GM20431 (cell line): ENCODE data around the gene FRAT1.
"Not testable (repeated sequence)": the region's sequence is repeated elsewhere in the genome, so short reads cannot be mapped to it uniquely, and the experiment has no call there.

Source experiments
- in situ Hi-C: fragments of 300-500 bp; cut with MseI, MboI; formaldehyde crosslinking; loops from one replicate; pipeline ENCODE4 v1.15.0; 2020; ENCODE audit warnings: low sequenced_read_pairs; ENCODE audit not compliant: unreplicated experiment

The FRAT1 gene, protein sequence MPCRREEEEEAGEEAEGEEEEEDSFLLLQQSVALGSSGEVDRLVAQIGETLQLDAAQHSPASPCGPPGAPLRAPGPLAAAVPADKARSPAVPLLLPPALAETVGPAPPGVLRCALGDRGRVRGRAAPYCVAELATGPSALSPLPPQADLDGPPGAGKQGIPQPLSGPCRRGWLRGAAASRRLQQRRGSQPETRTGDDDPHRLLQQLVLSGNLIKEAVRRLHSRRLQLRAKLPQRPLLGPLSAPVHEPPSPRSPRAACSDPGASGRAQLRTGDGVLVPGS

GRCh38 chr10:97318772-97319651 is at the start of gene FRAT1:
Gene FRAT1 (plus strand): TSS chr10:97319271. CDS start chr10:97319454, 183 bp downstream.
- in situ Hi-C loops = no loop called here

DNA sequence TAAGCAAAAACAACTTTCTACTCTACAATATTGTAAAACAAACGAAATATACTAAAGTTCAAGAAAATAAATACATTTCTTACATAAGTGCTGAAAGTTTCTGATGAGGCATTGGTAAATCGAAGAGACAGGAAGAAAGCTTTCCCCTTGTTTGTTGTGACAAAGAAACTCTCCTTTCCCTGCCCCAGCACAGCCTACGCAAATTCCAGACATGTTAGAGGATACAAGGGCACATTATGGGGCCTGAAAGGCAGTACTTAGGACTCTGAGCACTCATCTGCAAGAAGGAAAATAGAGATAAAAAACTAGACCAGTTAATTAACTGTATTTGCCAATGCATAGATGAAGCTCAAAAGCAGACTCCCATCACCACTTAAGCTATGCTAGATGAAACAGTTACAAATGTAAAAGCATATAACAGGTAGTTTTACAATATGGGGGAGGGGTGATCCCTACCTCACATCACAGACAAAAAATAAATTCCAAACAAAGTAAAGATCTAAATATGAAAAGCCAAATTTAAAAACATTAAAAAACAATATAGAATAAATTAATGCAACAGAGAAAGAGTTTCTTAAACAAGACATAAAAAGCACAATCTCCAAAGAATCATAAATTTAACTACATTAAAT is 48.4 kb upstream of the FRAT1 start:
- in situ Hi-C loops = no loop called here

- in situ Hi-C loops = no loop called here
Measured at GRCh38 chr10:97273700-97274099, 45.4 kb upstream of the FRAT1 start.

- in situ Hi-C loops = no loop called here
Measured at GRCh38 chr10:97274828-97275227, 44.2 kb upstream of the FRAT1 start.

DNA sequence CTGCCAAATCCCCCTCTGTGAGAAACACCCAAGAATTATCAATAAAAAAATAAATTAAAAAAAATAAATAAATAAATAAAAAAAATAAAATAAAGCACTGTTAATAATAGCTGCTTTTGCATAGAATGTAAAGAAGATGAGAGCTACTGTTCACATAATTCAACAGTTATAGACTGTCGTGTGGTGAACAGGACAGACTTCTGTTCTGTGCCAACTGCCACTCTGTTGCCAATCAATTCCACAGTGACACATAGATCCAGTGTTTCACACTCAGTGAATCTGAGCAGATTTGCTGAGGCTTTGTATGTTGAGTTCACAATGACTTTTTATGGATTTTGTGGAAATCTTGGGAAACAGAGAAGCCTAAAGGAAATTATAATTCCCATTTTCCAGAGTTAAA is 41.5 kb upstream of the FRAT1 start:
- in situ Hi-C loops = no loop called here

DNA sequence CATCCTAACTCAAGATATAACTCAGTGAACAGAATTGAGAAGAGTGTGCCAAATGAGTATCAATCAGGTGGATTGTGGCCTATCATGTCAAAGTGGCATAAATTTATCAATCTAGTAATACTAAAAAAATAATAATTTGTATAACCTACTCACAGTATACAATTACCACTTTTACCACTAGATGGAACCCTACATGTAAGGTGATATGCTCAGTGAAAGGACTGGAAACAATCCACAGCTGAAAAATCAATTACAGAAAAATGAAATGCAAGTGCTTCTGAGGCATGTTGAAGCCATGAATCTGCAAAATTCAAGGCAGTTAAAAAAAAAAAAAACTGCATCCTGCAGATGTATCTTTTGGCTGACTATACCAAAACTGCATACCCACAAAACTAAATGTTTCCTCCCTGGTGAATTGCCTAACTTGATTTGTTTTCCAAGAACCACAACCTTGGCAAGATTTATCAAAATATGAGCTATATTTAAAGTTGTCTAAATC is 40.5 kb upstream of the FRAT1 start:
- in situ Hi-C loops = no loop called here

DNA sequence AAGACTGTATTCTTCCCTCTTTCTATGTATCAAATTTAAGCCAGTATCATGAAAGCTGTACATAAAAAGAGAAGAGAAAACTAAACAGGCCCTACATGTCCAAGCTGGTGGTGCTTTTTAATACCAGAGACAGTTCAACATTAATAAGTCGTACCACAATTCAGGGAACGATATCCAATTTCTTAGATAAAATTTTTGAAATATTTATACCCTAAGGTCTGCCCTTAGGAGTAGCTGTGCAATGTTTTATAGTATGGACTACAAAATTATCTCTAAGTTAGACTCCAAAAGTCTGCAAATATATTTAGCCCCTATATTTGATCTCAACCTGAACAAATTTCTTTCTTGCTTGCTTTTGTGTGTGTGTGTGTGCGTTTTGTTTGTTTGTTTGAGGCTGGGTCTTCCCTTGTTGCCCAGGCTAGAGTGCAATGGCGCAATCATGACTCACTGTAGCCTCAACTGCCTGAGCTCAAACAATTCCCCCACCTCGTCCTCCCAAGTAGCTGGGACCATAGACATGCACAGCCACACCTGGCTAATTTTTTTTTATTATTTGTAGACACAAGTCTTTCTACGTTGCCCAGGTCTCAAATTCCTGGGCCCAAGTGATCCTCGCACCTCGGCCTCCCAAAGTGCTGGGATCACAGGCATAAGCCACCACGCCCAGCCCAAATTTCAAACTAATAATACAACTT is 39.8 kb upstream of the FRAT1 start:
- in situ Hi-C loops = no loop called here

- in situ Hi-C loops = no loop called here
Measured at GRCh38 chr10:97280783-97281182, 38.3 kb upstream of the FRAT1 start.

GRCh38 chr10:97290076-97290475 is 29.0 kb upstream of the FRAT1 start:
- in situ Hi-C loops = not testable (repeated sequence)

DNA sequence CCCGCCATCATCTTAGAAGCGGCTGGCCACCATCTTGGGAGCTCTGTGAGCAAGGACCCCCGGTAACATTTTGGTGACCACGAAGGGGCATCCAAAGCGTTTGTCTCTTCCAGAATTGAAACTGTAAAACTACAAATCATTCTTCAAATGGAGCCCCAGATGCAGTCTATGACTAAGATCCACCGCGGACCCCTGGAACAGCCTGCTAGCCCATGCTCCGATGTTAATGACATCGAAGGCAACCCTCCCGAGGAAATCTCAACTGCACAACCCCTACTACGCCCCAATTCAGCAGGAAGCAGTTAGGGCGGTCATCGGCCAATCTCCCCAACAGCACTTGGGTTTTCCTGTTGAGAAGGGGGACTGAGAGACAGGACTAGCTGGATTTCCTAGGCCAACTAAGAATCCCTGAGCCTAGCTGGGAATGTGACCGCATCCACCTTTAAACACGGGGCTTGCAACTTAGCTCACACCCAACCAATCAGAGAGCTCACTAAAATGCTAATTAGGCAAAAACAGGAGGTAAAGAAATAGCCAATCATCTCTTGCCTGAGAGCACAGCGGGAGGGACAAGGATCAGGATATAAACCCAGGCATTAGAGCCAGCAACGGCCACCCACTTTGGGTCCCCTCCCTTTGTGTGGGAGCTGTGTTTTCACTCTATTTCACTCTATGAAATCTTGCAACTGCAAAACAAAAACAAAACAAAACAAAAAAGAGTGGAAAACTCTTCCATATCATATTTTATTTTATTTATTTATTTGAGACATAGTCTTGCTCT is 28.3 kb upstream of the FRAT1 start:
- in situ Hi-C loops = not testable (repeated sequence)

DNA sequence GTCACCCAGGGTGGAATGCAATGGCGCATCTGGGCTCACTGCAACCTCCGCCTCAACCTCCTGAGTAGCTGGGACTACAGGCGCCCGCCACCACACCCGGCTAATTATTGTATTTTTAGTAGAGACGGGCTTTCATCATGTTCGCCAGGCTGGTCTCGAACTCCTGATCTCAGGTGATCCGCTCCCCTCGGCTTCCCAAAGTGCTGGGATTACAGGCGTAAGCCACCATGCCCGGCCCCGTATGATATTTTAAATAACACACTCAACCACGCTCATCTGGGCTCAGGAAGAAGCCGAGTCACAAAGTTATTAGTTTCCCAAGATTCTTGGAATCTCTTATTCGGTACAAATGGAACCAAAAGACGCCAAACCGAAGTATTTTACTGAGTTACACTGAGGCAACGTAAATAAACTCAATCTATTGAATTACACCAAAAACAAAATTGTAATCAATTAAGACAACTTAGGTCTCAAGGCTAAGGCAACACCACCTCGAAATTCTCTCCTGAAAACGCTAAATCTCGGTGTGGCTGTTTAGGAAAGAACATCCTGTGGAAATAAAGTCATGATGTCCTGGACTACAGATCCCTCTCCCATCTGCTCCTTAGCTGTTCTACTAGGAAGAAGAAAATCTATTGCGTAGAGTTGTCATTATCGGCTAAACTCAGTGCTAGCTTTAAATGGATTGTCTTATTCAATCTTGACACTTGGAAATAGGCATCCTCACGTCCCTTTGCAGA is 27.5 kb upstream of the FRAT1 start:
- in situ Hi-C loops = no loop called here

DNA sequence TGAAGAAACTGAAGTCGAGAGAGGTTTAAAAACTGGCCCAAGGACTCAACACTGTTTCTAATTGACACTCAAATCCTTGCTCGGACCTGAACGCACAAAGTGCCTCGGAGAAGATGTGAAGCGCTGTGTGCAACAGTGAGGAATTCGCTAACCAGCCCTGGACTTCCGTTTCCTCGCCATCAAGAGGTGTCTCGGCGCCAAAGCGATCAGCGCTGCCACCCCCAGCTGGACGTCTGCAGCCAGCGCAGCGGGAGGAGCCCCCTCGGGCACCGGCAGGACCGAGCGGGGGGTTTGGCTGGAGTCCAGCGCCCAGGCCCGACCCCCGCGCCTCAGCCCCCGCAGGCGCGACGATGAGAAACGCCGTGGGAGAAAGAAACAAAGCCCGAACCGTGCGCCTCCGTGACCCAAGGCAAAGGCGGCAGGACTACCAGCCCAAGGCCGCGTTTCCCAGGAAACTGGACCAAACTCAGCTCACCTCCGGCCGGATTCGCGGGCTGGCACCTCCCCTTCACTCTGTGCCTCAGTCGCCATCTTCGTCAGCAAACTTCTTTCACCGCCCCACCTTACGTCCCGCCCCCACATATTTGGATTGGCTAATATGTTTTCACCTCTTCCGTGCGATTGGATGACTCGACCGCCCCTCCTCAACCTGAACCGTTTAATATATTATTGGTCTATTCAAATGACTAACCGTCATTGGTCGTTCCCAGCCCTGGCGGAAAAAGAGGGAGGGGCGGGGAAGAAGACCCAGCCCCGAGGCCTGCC is 26.8 kb upstream of the FRAT1 start, which contains the start of gene ARHGAP19:
Gene ARHGAP19 (minus strand): TSS at position 541 of the 765 bp plus-strand sequence. CDS start 10 bp downstream, at position 531.
- in situ Hi-C loops = no loop called here

DNA sequence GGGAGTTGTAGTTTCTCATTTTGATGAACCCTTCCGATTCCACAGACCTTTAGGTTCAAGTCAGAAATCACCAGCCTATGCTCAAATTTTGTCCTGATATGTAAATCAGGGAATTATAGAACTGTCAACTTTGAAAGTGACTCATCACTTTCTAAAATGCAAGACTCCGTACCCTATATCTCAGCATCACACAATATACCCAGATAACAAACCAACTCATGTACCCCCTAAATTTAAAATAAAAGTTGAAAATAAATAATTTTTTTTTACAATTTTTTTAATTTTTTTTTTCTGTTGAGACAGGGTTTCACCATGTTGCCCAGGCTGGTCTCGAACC is 26.2 kb upstream of the FRAT1 start:
- in situ Hi-C loops = no loop called here

- in situ Hi-C loops = no loop called here
Measured at GRCh38 chr10:97297556-97298222, 21.4 kb upstream of the FRAT1 start.

DNA sequence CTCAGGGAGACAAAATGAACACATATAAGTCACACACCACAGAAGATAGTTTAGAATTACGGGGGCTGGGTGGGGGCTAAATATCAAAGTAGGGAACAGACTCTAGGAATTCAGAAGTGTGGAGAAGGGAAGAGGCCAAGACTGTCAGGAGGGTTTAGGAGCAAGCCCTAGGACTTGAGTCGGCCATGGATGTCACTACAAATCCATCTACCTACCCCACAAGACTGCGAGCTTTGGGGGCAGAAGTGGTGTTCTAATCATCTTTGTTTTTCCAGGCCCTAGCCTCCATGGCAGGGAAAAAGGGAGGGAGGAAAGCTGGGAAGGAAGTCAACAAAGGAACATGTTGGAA is 20.9 kb upstream of the FRAT1 start:
- in situ Hi-C loops = no loop called here

- in situ Hi-C loops = no loop called here
Measured at GRCh38 chr10:97300980-97301379, 18.1 kb upstream of the FRAT1 start.

DNA sequence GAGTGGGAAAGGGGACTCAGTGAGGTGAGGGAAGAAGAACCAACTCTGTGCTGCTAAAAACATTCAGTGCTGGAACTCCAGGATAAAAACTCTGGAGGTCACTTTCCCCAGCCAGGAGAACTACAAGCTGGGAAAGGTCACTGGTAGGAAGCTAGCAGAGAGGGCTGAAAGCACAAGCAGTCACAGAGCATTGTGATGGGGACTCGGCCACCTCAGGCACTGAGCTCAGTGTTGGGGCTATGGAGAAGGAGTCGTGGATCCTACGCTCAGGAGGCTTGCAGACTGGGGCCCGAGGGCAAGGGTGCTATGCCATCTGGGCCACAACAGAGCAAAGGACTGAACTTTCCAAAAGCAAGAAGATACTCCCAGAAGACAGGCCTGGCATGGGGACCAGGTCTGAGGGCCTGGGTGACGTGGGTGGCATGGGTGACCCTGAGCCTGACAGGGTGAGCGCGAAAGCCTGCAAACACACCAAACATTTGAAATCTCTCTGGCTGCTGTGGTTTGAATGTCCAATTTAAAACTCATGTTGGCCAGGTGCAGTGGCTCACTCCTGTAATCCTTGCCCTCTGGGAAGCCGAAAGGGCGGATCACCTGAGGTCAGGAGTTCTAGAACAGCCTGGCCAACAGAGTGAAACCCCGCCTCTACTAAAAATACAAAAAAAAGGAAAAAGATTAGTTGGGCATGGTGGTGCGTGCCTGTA is 16.8 kb upstream of the FRAT1 start:
- in situ Hi-C loops = no loop called here
